Upper lobe of left lung (tissue), 4 donors: ENCODE measurements around the gene ADRA2C.

ENCODE experiments used
- EP300 ChIP-seq, 4 donors: sonication (generic); formaldehyde crosslinking; IDR thresholded peaks; one replicate each; pipeline ENCODE4 v1.5.1; 2017; ENCODE audit warnings: antibody characterized with exemption in 4 of 4, control low read depth in 2 of 4
- TF ChIP-seq, protein P1 (sequence below), 6 experiments: fragments of 450-650 bp in 4 of 6; fragments of 200-600 bp in 2 of 6; sonication (generic) in 2 of 6; IDR thresholded peaks; one replicate each; pipeline ENCODE4 v1.5.1; 2016 to 2019; ENCODE audit warnings: antibody characterized with exemption in 6 of 6

GRCh38 chr4:3791256-3791655, 25.1 kb downstream of the ADRA2C start:
- TF ChIP-seq, protein P1, sequence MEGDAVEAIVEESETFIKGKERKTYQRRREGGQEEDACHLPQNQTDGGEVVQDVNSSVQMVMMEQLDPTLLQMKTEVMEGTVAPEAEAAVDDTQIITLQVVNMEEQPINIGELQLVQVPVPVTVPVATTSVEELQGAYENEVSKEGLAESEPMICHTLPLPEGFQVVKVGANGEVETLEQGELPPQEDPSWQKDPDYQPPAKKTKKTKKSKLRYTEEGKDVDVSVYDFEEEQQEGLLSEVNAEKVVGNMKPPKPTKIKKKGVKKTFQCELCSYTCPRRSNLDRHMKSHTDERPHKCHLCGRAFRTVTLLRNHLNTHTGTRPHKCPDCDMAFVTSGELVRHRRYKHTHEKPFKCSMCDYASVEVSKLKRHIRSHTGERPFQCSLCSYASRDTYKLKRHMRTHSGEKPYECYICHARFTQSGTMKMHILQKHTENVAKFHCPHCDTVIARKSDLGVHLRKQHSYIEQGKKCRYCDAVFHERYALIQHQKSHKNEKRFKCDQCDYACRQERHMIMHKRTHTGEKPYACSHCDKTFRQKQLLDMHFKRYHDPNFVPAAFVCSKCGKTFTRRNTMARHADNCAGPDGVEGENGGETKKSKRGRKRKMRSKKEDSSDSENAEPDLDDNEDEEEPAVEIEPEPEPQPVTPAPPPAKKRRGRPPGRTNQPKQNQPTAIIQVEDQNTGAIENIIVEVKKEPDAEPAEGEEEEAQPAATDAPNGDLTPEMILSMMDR (IDR thresholded peaks at IDR 0.05) = no peak
- TF ChIP-seq EP300 (IDR thresholded peaks at IDR 0.05) = no peak
